Activated T-helper 1 cell treated with anti-CD3 and anti-CD28 coated beads, Interleukin-12 subunit alpha, Interleukin-12 subunit beta, Interleukin-2, Interleukin-4 antibody, amounts not matched to agents 30 ng/mL and 10 ng/mL and 1 ng/mL, durations not matched to agents 14 hours and 24 hours and 36 hours (primary cell): ENCODE measurements around the gene TNIP2. TPM values are rescaled to one million over a fixed set of nuclear protein-coding genes. Genes with fewer than 3 reads are reported as not detected.

ENCODE experiments used
- DNase-seq: peaks from one replicate; pipeline ENCODE4 v3.0.0; 2021; ENCODE audit warnings: low spot score
- H3K27ac Mint-ChIP-seq: one replicate; pipeline ENCODE4 v1.8.0; 2021; ENCODE audit warnings: mild to moderate bottlenecking, mixed read lengths
- H3K27me3 Mint-ChIP-seq: one replicate; pipeline ENCODE4 v1.8.0; 2022; ENCODE audit warnings: mild to moderate bottlenecking, moderate library complexity, mixed read lengths; ENCODE audit not compliant: insufficient read depth
- H3K36me3 Mint-ChIP-seq: one replicate; pipeline ENCODE4 v1.8.0; 2021; ENCODE audit warnings: low read depth, mixed read lengths
- H3K4me1 Mint-ChIP-seq: one replicate; pipeline ENCODE4 v1.8.0; 2021; ENCODE audit warnings: low read depth, mixed read lengths
- H3K4me3 Mint-ChIP-seq: one replicate; pipeline ENCODE4 v1.8.0; 2021; ENCODE audit warnings: mild to moderate bottlenecking, moderate library complexity, mixed read lengths
- H3K9me3 Mint-ChIP-seq: one replicate; pipeline ENCODE4 v1.8.0; 2021; ENCODE audit warnings: mixed read lengths
- intact Hi-C: fragments of 100-400 bp; cut with micrococcal nuclease; formaldehyde crosslinking; loops from one replicate; pipeline ENCODE4 v1.15.1; 2024
- total RNA-seq: library from RNA; stranded (reverse); gene quantifications from 2 replicates; pipeline ENCODE4 v1.2.3, GENCODE V29; 2022

The TNIP2 gene
- total RNA-seq, 1 donor from 2014 or later, result 98.6 TPM

DNA sequence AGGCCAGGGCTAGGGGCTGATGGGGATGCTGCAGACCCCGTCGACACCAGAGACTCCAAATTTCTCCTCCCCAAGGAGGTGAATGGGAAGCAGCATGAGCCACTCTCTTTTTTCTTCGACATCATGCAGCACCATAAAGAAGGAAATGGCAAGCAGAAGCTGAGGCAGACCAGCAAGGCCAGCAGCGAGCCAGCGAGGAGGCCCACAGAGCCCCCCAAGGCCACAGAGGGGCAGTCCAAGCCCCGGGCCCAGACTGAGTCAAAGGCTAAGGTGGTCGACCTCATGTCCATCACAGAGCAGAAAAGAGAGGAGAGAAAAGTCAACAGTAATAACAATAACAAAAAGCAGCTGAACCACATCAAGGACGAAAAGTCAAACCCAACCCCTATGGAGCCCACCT, 56.1 kb downstream of the TNIP2 start:
- H3K27me3 Mint-ChIP-seq, result no peaks in the 10 kb centered on the region
- H3K4me1 Mint-ChIP-seq, result peaks cover 4% of the 10 kb centered on the region
- H3K4me3 Mint-ChIP-seq, result no peak overlapping the region
- DNase-seq, result no peak
- H3K27ac Mint-ChIP-seq, result no peak overlapping the region
- H3K9me3 Mint-ChIP-seq, result no peaks in the 10 kb centered on the region
- H3K36me3 Mint-ChIP-seq, result peaks cover 37% of the 10 kb centered on the region
- intact Hi-C loops, result no loop called here

DNA sequence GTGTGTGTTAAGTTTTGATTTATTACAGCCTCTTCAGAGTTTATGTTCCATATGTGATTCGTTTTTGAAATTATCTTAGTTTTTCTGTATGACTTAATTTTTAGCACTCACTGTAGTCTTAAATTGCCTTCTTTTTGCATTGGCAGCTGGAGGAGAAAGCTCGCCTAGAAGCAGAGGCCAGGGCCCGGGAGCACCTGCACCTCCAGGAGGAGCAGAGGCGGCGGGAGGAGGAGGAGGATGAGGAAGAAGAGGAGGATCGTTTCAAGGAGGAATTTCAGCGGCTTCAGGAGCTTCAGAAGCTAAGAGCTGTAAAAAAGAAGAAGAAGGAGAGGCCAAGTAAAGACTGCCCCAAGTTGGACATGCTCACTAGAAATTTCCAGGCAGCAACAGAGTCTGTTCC, 56.6 kb downstream of the TNIP2 start:
- Mint-ChIP-seq H3K27ac (no peak overlapping the region), H3K27me3 (no peaks in the 10 kb centered on the region), H3K4me3 (no peak overlapping the region), H3K9me3 (no peaks in the 10 kb centered on the region), H3K36me3 (peaks cover 36% of the 10 kb centered on the region), H3K4me1 (peaks cover 4% of the 10 kb centered on the region)
- DNase-seq, result no peak
- intact Hi-C loops, result no loop called here

DNA sequence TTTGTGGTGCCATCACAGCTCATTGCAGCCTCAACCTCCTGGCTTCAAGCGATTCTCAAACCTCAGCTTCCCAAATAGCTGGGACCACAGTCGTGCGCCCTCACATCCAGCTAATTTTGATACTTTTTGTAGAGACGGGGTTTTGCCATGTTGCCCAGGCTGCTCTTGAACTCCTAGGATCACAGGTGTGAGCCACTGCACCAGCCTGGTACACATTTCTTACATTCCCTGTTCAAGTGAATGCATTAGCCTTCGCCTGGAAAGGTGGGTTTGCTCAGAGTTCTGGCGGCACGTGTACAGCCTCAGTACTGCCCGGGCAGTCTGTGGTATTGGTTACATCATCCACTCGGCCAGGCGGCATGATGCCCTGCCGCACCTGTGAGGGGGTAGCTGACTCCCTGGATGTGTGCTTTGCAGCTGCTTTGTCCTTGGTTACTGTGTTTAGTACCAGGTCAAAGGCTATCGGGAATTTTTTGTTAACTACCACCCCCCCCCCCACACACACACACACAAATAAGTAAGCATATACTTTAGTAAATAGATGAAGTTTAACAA, 57.1 kb downstream of the TNIP2 start:
- H3K27me3 Mint-ChIP-seq, result no peaks in the 10 kb centered on the region
- H3K4me3 Mint-ChIP-seq, result no peak overlapping the region
- H3K27ac Mint-ChIP-seq, result peak overlapping the region; percentile 52
- peaks cover 4% of the 10 kb centered on the region for H3K4me1 Mint-ChIP-seq
- peaks cover 38% of the 10 kb centered on the region for H3K36me3 Mint-ChIP-seq
- H3K9me3 Mint-ChIP-seq, result no peaks in the 10 kb centered on the region
- no peak for DNase-seq
- intact Hi-C loops, result no loop called here

DNA sequence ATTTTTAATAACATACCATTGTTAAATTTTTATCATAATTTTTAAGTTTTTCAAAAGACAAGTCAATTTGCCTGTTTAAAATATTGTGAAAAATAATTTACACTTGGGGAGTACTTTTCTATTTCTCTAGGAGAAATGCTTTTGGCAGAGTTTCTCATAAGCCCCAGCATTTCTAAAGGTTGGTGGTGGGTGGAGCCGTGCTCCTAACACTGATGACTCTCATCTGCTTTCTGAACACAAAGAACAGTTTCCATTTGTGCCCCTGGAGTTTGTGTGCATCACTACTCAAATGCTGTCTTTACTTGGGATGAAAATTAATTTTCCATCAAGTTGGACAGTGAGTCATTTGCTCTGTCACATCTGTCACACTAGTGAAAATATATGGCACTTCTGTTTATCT, 57.6 kb downstream of the TNIP2 start:
- peak overlapping the region; percentile 52 for H3K27ac Mint-ChIP-seq
- intact Hi-C loops, result no loop called here
- H3K36me3 Mint-ChIP-seq, result peaks cover 42% of the 10 kb centered on the region
- H3K4me1 Mint-ChIP-seq, result peaks cover 4% of the 10 kb centered on the region
- no peak overlapping the region for H3K4me3 Mint-ChIP-seq
- H3K9me3 Mint-ChIP-seq, result no peaks in the 10 kb centered on the region
- DNase-seq, result no peak
- no peaks in the 10 kb centered on the region for H3K27me3 Mint-ChIP-seq

DNA sequence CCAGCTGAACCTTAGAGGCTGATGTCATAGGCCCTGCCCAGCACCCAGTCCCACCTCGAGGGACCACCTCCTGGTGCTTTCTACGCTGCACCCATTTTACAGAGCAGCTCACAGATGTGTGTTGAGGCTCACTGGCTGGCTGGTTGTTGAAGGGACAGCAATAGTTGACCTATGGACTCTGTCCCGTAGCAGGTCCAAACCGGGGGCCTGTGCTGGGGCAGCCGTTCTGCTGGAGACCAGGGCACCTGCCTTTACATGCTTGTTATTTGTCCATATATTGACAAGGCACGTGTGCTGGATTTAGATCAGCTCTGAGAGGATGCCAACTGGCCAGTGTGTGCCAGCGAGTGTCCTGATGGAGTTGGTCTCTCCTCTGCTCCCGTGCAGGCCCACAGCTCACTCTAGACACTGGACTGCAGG, 58.1 kb downstream of the TNIP2 start:
- Mint-ChIP-seq H3K36me3 (peaks cover 41% of the 10 kb centered on the region), H3K9me3 (no peaks in the 10 kb centered on the region), H3K27ac (no peak overlapping the region), H3K4me3 (no peak overlapping the region), H3K27me3 (no peaks in the 10 kb centered on the region), H3K4me1 (peaks cover 4% of the 10 kb centered on the region)
- intact Hi-C loops, result no loop called here
- no peak for DNase-seq

DNA sequence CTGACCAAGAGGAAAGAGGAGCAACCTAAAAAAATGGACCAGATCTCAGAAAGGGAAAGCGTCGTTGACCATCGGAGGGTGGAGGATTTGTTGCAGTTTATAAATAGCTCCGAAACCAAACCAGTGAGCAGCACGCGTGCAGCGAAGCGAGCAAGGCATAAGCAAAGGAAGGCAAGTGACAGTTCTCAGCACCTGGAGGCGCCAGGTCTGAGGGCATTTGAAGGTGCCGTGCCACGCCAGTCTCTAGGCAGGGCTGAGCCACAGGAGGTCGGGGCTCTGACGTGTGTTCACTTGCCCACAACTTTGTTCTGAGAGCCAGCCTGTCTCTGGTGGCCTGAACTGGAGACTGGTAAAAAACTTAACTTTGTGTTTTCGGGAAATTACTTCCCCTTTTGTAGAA, 59.7 kb downstream of the TNIP2 start:
- H3K36me3 Mint-ChIP-seq, result peaks cover 40% of the 10 kb centered on the region
- intact Hi-C loops, result no loop called here
- no peak overlapping the region for H3K4me3 Mint-ChIP-seq
- no peak for DNase-seq
- peaks cover 18% of the 10 kb centered on the region for H3K4me1 Mint-ChIP-seq
- H3K27me3 Mint-ChIP-seq, result no peaks in the 10 kb centered on the region
- peak overlapping the region; percentile 40 for H3K27ac Mint-ChIP-seq
- H3K9me3 Mint-ChIP-seq, result no peaks in the 10 kb centered on the region

DNA sequence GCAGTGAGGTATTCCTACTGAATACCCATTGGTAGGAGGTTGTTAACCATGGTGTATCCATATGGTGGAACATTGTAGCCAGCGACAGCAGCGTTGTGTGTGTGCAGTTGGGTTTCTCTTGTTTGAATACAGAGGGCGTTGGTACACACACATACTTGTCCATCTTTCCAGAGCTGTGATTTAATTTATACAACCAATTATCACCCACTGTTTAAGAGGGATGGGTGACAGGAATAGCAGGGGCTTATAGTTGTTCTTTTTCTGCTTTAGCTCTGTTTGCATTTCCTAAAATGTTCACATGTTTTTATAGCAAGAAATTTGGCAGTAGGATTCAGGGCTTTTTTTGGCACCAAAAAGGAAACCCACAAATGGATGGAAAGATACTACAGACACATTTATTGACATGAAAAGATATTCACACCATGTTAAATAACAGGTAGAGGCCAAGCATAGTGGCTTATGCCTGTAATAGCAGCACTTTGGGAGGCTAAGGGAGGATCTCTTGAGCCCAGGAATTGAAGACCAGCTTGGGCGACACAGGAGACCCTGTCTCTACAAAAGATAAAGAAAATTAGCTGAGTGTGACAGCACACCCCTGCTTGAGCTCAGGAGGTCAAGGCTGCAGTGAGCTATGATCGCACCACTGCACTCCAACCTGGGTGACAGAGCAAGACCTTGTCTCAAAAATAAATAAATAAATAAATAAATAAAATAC, 60.6 kb downstream of the TNIP2 start:
- Mint-ChIP-seq H3K9me3 (no peaks in the 10 kb centered on the region), H3K4me1 (peaks cover 22% of the 10 kb centered on the region), H3K27ac (no peak overlapping the region), H3K36me3 (peaks cover 50% of the 10 kb centered on the region), H3K4me3 (no peak overlapping the region), H3K27me3 (no peaks in the 10 kb centered on the region)
- no peak for DNase-seq
- intact Hi-C loops, result no loop called here

DNA sequence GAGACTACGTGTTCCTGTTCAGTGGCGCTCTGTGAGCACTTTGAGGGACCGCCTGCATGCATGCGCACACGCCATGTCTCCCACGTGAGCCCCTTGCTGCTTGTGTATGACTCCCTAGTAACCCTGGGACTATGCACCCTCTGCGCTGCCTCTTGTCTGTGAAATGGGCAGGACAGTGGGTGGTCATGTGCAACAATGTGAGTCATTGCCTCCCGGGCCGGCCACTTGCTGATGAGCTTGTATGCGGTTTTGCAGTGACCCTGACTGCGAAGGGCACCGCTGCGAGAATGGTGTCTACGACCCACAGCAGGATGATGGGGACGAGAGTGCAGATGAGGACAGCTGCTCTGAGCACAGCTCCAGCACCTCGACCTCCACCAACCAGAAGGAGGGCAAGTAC, 61.4 kb downstream of the TNIP2 start:
- no peak for DNase-seq
- no peaks in the 10 kb centered on the region for H3K27me3 Mint-ChIP-seq
- peaks cover 28% of the 10 kb centered on the region for H3K4me1 Mint-ChIP-seq
- peaks cover 52% of the 10 kb centered on the region for H3K36me3 Mint-ChIP-seq
- no peaks in the 10 kb centered on the region for H3K9me3 Mint-ChIP-seq
- intact Hi-C loops, result no loop called here
- H3K4me3 Mint-ChIP-seq, result no peak overlapping the region
- no peak overlapping the region for H3K27ac Mint-ChIP-seq

DNA sequence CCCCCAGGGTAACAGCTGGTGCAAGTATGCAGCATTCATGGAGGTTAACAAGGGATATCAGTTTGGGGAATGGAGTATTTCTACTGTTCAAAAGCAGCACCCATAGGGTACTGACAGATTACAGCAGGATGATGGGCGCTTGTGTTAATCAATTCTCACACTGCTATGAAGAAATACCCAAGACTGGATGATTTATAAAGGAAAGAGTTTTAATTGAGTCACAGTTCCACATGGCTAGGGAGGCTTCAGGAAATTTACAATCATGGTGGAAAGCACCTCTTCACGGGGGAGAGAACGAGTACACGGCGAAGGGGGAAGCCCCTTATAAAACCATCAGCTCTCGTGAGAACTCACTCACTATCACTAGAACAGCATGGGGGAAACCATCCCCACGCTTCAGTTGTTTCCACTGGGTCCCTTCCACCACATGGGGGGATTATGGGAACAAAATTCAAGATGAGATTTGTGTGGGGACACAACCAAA, 64.1 kb downstream of the TNIP2 start:
- intact Hi-C loops, result loop anchor here (1.0 kb wide), 1 partner anchor 13 kb away; no protein-coding TSS in a partner anchor
- Mint-ChIP-seq H3K36me3 (peaks cover 49% of the 10 kb centered on the region), H3K9me3 (no peaks in the 10 kb centered on the region), H3K4me3 (no peak overlapping the region), H3K27me3 (no peaks in the 10 kb centered on the region), H3K4me1 (peaks cover 24% of the 10 kb centered on the region), H3K27ac (peak overlapping the region; percentile 44)
- no peak for DNase-seq

Other genes with a start within 250 kb of the TNIP2 start
- 30.4 and 32.2 TPM in 2 replicates for gene FAM193A, start 219.7 kb downstream of the TNIP2 start, total RNA-seq
- gene SH3BP2, start 36.7 kb upstream of the TNIP2 start, total RNA-seq, result 96.7 and 99.7 TPM in 2 replicates
- 200 and 203 TPM in 2 replicates for gene ADD1, start 87.5 kb upstream of the TNIP2 start, total RNA-seq
- 140 and 142 TPM in 2 replicates for gene NOP14, start 207.1 kb upstream of the TNIP2 start, total RNA-seq
- 4.4 and 4.5 TPM in 2 replicates for gene GRK4, start 207.2 kb upstream of the TNIP2 start, total RNA-seq